Endothelial cell (in vitro differentiated cells): ENCODE data around the gene BEND5. TPM values are rescaled to one million over a fixed set of nuclear protein-coding genes. Genes with fewer than 3 reads are reported as not detected.

Source experiments
- DNase-seq: peaks from one replicate; pipeline ENCODE4 v3.0.0; 2021; ENCODE audit warnings: low spot score
- H3K27ac Mint-ChIP-seq: one replicate; pipeline ENCODE4 v1.8.0; 2021; ENCODE audit warnings: mixed read lengths, inconsistent platforms; ENCODE audit not compliant: unreplicated experiment
- H3K27me3 Mint-ChIP-seq: one replicate; pipeline ENCODE4 v1.8.0; 2021; ENCODE audit warnings: mild to moderate bottlenecking, moderate library complexity, mixed read lengths, inconsistent platforms; ENCODE audit not compliant: unreplicated experiment
- H3K36me3 Mint-ChIP-seq: one replicate; pipeline ENCODE4 v1.8.0; 2021; ENCODE audit warnings: mild to moderate bottlenecking, low read depth, mixed read lengths, inconsistent platforms; ENCODE audit not compliant: unreplicated experiment
- H3K4me1 Mint-ChIP-seq: one replicate; pipeline ENCODE4 v1.8.0; 2021; ENCODE audit warnings: mild to moderate bottlenecking, mixed read lengths, inconsistent platforms; ENCODE audit not compliant: unreplicated experiment
- H3K4me3 Mint-ChIP-seq: one replicate; pipeline ENCODE4 v1.8.0; 2021; ENCODE audit warnings: mild to moderate bottlenecking, mixed read lengths, inconsistent platforms; ENCODE audit not compliant: unreplicated experiment
- H3K9me3 Mint-ChIP-seq: one replicate; pipeline ENCODE4 v1.8.0; 2021; ENCODE audit warnings: mixed read lengths, inconsistent platforms; ENCODE audit not compliant: unreplicated experiment
- CTCF ChIP-seq: fragments of 200-600 bp; sonication (generic); IDR thresholded peaks from one replicate; pipeline ENCODE4 v1.5.0; 2021; ENCODE audit warnings: antibody characterized with exemption; ENCODE audit not compliant: unreplicated experiment
- total RNA-seq: library from RNA; stranded (reverse); fragmentation: NEBNext Ultra II Directional; extraction: Animal tissue kit (Norgen Biotek cat#: 25700); gene quantifications from one replicate; pipeline ENCODE4 v1.2.1, GENCODE V29; 2021; ENCODE audit not compliant: unreplicated experiment

BEND5 gene
- total RNA-seq, 1 donor from 2014 or later, result 9.1 TPM

- H3K27ac Mint-ChIP-seq, result no peak overlapping the region
- H3K36me3 Mint-ChIP-seq, result peaks cover 4% of the 10 kb centered on the region
- H3K9me3 Mint-ChIP-seq, result no peaks in the 10 kb centered on the region
- peaks cover 10% of the 10 kb centered on the region for H3K27me3 Mint-ChIP-seq
- H3K4me1 Mint-ChIP-seq, result peaks cover 4% of the 10 kb centered on the region
- TF ChIP-seq CTCF, result no peak
- H3K4me3 Mint-ChIP-seq, result no peak overlapping the region
- no peak for DNase-seq
These were observed 89.2 kb downstream of the BEND5 start for GRCh38 chr1:48687282-48688045.

- Mint-ChIP-seq H3K27ac (no peak overlapping the region), H3K4me1 (peaks cover 4% of the 10 kb centered on the region), H3K4me3 (peak overlapping the region; percentile 5), H3K9me3 (no peaks in the 10 kb centered on the region), H3K36me3 (peaks cover 4% of the 10 kb centered on the region), H3K27me3 (peaks cover 5% of the 10 kb centered on the region)
- no peak for DNase-seq
- TF ChIP-seq CTCF, result no peak
These were observed 90.5 kb downstream of the BEND5 start for GRCh38 chr1:48686159-48686558.

- Mint-ChIP-seq H3K4me1 (peaks cover 4% of the 10 kb centered on the region), H3K27ac (no peak overlapping the region), H3K27me3 (peaks cover 9% of the 10 kb centered on the region), H3K36me3 (peaks cover 4% of the 10 kb centered on the region), H3K4me3 (no peak overlapping the region), H3K9me3 (no peaks in the 10 kb centered on the region)
- no peak for TF ChIP-seq CTCF
- DNase-seq, result no peak
These were observed 92.3 kb downstream of the BEND5 start for GRCh38 chr1:48684381-48684780.

GRCh38 chr1:48683839-48684238 is 92.9 kb downstream of the BEND5 start:
- Mint-ChIP-seq H3K4me1 (peaks cover 4% of the 10 kb centered on the region), H3K9me3 (no peaks in the 10 kb centered on the region), H3K36me3 (peaks cover 4% of the 10 kb centered on the region), H3K4me3 (no peak overlapping the region), H3K27me3 (peaks cover 9% of the 10 kb centered on the region), H3K27ac (no peak overlapping the region)
- no peak for TF ChIP-seq CTCF
- no peak for DNase-seq

- no peaks in the 10 kb centered on the region for H3K9me3 Mint-ChIP-seq
- H3K27ac Mint-ChIP-seq, result no peak overlapping the region
- TF ChIP-seq CTCF, result no peak
- H3K27me3 Mint-ChIP-seq, result peaks cover 6% of the 10 kb centered on the region
- H3K36me3 Mint-ChIP-seq, result peaks cover 4% of the 10 kb centered on the region
- no peaks in the 10 kb centered on the region for H3K4me1 Mint-ChIP-seq
- no peak overlapping the region for H3K4me3 Mint-ChIP-seq
- DNase-seq, result no peak
These were observed 95.0 kb downstream of the BEND5 start for GRCh38 chr1:48681476-48682305.
